Stimulated activated CD4-positive, alpha-beta T cell treated with anti-CD3 and anti-CD28 coated beads, TNF-alpha, amount 100 ng/mL, for 4 hours (primary cell): ENCODE measurements around the gene RMDN3.

Source experiments
- DNase-seq, 3 experiments: peaks; one replicate each; pipeline ENCODE4 v3.0.0-alpha.2; 2020; ENCODE audit warnings: low read depth in 3 of 3

RMDN3 gene, protein sequence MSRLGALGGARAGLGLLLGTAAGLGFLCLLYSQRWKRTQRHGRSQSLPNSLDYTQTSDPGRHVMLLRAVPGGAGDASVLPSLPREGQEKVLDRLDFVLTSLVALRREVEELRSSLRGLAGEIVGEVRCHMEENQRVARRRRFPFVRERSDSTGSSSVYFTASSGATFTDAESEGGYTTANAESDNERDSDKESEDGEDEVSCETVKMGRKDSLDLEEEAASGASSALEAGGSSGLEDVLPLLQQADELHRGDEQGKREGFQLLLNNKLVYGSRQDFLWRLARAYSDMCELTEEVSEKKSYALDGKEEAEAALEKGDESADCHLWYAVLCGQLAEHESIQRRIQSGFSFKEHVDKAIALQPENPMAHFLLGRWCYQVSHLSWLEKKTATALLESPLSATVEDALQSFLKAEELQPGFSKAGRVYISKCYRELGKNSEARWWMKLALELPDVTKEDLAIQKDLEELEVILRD

DNA sequence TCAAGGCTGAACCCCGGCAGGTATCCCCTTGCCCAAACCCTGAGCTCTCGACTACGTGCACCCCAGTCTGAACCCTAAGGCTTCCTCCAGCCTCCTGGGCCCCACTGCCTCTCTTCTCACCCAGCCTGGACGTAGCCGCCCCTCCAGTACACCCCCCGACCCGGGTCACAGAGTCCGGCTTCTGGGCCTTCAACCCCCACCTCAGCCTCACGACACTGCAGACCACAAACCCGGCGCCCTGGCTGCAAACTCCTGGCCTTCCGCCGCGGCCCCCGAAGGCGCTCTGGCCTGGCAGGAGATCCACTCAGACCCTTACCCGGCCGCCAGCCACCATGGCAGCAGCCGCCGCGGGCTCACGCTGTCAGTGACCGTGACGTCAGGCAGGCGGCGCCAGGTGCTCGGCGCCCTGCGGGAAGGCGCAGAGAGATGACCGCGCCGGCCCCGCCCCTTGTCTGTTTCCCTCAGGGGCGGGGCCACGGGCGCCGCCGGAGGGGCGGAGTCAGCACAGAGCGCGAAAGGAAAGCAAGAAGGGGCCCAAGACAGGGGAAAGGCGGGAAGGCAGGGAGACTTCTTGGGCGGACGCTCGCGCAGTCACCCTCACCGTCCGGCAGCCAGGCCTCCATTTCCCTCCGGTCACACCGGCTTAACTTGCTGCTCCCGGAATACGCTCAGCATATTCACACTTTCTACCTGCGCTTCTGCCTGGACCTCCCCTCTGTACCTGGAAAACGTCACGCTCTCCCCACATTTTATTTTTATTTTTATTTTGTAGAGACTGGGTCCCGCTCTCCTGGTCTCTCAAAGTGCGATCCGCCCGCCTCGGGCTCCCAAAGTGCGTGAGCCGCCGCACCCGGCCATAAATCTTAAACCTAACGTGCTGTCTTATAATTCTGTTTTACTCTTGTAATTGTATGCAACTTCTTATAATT, at the start of gene RMDN3:
TSS of gene RMDN3 (minus strand) at position 372 of the 929 bp plus-strand sequence. CDS start 471 bp downstream, outside the sequence.
- peak; percentile 86 to 93 (median 86) for DNase-seq

DNA sequence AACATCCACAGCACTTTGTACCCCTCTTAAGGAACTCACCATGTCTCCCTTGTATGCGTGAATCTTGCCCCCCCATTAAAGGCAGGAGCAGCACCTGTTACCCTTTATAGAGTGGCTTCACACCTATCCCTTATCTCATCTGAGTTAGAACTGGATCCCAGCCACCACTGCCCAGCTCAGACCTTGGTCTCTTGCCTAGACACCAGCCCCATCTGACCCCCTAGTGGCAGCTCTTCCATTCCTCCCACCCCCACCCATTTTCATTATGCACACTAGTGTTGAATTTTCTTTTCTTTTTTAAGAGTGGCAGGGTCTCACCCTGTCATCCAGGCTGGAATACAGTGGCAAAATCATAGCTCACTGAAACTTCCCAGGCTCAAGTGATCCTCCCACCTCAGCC, 48.6 kb upstream of the RMDN3 start:
- no peak for DNase-seq

DNA sequence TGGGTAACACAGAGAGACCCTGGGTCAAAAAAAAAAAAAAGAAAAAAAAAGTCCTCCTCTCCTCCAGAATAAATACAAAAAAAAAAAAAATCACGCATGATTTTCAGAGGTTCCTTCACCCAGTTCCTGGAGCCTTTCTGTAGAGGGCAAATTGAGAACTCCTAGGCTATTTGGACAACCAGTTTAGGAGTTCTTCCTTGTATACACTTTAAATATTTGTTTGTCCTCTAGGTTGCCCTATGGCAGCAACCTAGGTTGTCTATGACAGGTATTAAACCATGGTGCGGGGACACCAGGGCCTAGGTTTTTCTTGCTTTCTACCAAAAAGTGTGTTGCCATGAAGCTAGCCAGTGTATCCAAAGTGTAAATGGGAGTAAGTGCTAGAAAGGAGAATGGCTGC, 48.0 kb upstream of the RMDN3 start:
- DNase-seq: no peak

DNA sequence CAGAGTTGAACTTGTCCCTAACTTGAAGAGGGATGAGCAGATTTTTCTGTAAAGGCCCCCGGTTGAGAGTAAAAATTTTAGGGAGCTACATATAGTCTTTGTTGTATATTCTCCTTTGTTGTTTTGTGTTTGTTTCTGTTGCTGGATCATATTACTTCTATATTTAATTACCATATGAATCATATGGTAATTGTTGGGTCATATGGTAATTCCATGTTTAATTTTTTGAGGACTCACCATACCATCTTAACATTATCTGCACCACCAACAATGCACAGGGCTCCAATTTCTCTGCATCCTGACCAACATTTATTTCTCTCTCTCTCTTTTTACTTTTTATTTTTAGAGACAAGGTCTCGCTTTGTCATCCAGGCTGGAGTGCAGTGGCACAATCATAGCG, 44.5 kb upstream of the RMDN3 start:
- DNase-seq: no peak

DNA sequence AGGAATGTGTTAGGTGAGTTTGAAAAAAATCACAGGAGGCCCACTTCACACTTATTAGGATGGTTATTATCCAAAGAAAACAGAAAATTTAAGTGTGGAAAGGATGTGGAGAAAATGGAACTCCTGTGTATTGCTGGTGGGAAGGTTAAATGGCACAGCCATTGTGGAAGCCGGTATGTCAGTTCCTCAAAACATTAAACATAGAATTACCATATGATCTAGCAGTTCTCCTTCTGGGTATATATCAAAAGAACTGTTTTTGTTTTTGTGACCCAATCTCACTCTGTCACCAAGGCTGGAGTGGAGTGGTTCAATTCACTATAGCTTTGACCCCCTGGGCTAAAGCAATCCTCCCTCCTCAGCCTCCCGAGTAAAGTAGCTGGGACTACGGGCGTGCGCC, 41.5 kb upstream of the RMDN3 start:
- DNase-seq: no peak

DNA sequence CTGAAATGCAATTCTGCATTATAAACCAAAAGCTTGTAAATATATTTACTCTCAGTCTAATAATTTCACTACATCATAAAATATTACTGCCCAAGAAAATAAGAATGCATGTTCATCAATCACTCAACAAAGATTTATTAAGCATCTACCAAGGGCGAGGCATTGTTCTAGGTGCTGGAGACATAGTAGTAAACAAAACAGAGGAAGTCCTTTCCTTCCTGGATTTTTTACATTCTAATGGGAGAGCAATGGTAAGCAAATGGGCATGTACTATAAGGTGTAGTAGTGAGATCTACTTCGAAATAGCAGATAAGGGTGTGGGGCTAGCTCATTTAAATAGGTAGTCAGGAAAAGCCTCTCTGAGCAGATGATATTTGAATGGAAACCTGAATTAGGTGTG, 41.0 kb upstream of the RMDN3 start:
- DNase-seq: no peak

DNA sequence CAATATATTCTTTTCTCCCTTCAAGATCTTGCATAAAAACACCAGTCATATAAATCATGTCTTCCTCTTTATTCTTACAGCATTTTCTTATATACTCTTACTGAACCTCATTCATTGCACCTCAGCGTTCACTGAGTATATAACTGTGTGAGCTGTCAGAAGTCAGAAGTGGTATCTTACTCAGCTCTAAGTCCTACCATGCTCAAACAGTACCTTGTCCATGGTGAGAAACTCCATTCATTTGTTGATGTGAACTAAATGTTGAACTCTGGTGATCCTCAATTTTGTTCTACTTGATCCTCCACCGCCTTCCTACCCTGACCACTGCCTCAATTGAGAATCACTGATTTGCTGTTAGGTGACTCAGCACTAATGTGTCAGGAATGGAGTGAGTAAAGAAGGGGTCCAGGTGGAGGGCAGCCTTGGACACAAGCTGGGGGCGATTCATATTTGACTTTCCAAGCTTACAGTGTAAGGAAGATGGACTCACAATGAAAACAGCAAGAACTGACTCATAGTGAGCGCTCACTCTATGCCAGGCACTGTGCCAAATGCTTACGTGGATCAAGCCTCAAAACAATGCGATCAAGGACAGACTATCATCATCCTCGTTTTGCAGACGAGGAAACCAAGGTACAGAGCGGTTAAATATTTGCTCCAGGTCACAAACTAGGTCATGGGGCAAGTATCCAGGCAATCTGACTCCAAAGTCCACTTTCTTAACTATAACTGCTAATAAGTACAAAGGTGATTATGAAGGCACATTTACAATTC, 38.3 kb upstream of the RMDN3 start:
- DNase-seq: no peak

DNA sequence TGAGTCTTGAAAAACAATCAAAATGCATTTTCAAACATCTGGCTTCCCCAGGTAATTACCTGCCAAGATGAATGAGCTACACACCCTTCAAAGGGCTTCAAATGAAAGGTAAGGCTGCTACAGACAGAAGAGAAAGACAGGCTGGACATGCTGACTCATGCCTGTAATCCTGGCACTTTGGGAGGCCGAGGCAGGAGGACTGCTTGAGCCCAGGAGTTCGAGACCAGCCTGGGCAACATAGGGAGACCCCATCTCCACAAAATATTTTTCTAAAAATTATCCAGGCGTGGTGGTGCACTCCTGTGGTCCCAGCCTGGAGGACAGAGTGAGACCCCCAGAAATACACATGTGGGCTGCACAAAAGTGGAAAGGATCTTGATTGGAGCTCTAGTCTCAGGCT, 37.3 kb upstream of the RMDN3 start:
- no peak for DNase-seq

DNA sequence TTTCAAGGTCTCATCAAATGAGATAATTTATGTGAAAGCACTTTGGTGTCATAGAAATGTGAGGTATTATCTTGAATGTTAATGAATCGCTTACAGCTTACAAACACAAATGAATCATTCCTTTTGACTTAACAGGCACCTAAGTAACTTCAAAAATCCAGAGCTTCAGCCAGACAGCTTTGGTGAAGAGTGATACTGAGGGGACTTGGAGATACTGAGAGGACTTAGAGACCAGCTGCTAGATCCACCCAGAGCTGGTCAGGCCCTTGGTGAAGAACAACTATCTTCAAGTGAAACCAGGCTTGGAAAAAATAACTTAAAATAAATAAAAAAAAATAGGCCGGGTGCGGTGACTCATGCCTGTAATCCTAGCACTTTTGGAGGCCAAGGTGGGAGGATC, 35.7 kb upstream of the RMDN3 start:
- no peak for DNase-seq

DNA sequence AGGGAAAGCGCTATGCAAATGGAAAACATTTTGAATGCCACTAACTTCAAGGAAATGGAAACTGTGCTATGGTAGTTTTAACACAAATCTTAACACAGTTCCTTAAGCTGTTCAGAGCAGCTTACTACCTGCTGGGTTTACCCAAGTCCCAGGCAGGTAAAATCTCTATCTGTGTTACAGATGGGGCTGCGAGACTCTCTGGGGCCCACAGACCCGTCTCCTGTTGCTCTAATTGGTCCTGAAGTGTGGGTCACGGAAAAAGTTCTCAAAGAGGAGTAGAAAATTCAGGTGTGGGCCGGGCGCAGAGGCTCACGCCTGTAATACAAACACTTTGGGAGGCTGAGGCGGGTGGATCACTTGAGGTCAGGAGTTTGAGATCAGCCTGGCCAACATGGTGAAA, 34.9 kb upstream of the RMDN3 start:
- no peak for DNase-seq

DNA sequence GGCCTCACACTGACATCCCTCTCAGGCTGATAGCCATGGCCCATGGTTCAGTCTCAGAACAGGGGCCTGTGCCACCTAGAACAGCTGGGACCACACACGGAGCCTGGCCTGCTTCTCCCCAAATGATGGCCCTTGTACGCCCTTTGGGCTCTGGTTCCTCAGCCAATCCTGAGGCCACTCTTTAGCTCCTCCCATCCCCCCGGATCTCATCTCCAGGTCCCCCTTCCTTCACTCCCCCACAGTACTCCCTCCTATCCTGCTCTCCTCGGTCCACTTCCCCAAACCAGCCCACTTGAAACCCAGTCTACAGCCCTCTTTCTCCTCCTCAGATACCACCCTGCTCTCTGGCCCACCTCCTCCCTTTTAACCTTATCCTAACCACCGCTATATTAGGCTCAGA, 34.1 kb upstream of the RMDN3 start:
- no peak for DNase-seq

DNA sequence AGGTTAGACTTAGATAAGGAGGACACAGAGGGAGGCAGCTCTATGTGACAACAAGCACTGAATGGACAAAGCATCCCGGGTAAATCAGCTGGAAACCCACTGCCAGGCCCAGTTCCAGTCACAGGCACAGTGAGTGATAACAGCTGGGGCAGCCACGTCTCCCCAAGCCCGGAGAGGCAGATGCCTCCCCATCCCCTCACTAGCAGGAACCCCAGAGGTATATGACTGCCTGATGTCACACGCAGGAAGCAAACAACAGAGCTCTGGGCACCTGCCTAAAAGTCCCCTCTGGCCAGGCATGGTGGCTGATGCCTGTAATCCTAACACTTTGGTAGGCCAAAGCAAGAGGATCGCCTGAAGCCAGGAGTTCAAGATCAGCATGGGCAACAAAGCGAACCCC, 32.9 kb upstream of the RMDN3 start:
- no peak for DNase-seq

DNA sequence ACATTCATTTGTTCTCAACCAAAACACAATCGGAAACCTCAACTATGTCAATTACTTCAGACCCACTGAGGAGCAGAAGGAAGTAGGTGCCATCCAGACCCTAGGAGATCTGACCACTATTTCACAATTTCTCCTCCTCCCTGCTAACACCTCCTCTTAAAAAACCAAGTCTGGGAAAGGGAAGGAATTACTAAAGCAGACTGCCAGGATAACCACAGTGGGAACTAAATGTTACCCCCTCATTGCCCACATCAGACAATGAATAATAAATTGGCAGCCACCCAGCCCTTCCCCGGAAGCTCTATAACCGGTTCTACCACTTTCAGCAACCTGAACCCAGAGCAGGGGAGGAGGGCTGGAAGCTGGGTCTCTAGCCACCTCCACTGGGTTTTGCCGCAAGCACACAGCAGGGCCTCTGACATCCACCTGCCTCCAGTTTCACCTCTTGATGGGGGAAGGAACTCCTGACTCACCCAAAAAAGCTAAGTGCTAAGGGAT, 32.3 kb upstream of the RMDN3 start:
- DNase-seq: peak in 2 of 3 experiments; percentile 45 to 57

DNA sequence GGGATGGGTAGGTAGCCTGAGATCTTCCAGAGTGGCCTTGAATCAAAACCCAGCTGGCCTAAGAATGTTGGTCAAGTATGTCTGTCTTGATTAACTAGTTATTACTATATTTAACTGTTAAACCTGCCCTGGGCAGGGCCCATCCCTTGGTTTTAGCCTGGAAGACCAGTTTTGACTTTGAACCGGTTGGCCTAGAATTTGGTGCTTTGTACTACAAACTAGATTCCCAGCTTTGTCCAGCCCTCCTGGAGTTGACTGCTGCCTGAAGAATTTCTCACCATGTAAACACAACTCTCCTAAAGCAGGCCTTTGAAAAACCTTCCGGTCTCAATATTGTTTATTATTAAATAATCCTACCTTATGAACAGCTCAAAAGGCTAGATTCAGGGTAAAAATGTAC, 30.8 kb upstream of the RMDN3 start:
- no peak for DNase-seq

DNA sequence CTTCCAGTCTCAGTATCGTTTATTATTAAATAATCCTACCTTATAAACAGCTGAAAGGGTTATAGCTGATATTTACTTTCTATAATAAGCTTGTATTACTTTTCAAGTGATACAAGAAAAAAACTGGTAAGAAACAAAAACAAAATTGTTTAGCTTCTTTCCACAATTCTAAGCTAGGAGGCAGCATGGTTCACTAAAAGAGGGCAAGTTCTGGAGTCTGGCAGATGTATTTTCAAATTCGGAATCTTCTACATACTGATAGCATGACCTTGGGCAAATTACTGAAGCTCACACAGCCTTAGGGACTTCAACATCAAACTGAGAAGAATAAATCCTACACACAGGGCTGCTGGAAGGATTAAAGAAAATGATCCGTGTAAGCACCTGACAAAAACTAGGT, 30.1 kb upstream of the RMDN3 start:
- no peak for DNase-seq

DNA sequence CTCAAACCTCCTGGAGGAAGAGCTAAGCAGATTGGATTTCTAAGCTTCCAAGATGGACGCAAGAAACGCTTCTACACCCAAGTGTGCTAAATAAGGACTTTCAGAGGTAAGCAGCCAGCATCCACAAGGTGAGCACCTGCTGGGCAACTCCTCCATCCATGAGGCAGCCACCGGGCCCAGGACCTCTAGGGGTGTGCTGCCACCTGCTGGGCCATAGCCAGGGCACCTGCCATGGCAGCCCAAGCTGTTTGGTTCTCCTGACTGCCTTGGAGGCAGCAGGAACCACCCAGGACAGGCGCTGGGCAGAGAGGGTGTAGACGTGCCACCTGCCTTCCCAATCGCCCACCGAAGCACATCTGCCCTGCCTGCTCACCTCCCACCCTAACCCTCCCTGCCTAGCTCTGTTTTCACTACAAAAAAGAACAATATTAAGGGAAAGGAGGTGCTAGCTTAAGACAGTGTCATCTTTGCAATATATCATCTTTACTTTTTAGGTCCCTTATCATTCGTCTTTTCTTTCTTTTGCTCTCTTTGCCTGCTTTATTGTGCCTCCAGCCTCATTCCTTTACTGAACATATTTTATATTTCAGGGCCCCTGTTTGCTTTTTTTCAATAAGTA, 27.7 kb upstream of the RMDN3 start:
- DNase-seq: peak; percentile 56 to 67 (median 63)

DNA sequence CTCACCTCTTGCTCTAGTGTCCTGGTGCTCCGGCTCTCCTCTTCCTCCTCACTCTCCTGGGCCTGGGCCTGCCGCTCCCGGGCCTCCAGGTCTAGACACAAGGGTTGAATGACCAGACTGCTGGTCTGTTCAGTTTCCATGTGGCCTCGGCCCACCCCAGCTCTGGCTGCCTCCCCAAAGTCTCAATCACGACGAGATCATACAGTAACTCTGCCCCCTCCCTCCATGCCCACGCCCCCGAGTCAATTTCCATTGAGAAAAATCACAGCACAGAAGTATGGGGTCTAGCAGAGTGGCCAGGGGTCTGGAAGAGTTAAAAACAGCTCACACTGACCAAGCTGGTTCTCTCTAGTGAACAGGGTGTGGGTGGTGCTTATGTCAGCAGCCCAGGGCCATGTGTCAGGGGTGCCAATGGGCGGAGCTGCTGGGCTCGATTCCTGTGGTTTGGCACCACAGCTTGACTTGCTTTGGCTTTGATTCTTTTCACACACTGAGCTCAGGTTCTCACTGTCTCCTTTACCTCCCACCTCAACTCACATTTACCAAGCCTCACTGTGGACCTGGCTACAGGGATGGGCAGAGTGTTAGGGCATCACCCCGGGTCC, 21.6 kb upstream of the RMDN3 start:
- DNase-seq: no peak

DNA sequence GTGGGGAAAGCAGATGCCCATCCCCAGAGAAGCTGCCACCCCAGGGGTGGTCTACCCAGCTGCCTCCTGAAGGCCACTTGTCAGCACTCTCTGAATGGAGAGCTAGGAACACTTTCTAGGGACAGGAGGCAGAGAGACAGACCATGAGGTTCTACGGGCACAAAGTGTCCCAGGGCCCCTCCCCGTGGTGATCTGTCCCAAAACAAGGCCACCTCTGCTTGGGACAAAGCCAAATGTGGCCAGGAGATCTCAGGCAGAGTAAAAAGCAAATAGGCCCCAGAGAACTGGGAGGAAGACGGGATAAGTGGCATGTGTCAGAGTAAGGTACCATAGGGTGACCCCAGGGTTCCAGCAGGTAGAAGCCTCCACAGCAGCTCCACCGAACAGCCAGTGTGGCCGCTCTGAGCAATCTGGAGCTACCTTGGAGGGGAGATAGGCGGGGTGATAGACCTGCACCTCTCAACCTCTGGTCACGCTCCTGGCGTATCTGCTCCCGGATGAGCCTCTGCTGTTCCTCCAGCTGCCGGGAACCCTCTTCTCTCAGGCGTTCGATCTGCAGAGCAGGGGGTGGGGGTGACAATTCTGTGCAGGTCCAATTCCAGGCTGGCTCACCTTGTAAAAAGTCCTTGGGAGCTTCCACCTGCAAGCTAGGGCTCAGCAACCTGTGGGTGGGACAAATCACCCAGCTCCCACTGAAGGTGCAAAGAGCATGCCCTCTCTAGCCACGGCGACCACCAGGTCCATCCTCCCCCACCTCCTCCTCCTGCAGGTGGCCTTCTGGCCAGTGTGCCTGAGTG, 20.9 kb upstream of the RMDN3 start:
- no peak for DNase-seq

DNA sequence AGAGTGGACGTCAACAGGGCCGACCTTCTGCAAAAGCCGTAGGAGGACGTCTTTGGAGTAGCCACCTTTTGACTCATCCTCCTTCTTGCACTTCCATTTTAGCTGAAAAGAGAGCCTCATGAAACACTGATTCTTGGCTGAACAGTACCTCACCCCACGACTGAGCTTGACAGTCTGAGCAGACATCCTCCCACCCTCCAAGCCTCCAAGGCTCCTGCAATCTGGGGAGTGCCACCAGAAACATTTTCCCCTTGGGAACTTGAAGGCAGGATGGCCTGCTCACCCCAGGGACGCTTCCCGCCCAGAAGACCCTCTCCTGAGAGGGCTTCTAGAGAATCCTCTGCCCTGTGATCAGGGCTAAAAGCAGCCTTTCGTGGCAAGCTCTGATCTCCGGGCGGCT, 20.0 kb upstream of the RMDN3 start:
- no peak for DNase-seq

DNA sequence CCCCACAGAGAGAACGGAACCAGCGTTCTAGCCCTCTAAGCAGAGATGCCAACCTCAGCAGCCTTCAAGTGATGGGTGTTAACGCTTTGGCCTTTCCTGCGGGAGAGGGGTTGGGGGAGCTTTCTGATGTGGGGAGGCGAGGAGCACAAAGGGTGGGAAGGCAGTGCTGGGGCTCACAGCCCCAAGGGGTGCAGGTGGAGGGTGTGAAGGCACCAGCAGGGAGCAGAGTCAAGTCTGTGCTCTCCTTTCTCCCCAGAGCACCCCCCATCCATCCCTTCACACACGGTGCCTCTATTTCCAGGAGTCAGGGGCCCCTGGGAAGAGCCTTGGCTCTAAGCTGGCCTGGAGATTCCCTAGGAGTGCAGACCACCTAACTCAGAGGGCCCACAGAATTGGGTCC, 18.8 kb upstream of the RMDN3 start:
- DNase-seq: no peak
